ENCODE measurements around the gene METRNL.
"Not testable (repeated sequence)": the region's sequence is repeated elsewhere in the genome, so short reads cannot be mapped to it uniquely, and the experiment has no call there.

METRNL gene

GRCh38 chr17:83131401-83132011 lies 52.1 kb downstream of the METRNL start:
- H3K4me3 ChIP-seq (ENCODE audit: low read depth, low read length): no peak overlapping the region
- no peak for TF ChIP-seq CTCF (IDR thresholded peaks at IDR 0.05; ENCODE audit: low read depth, low read length, missing control alignments)
- no peak for DNase-seq (ENCODE audit: low read depth)

- H3K4me3 ChIP-seq (ENCODE audit: low read depth, low read length): no peak overlapping the region
- no peak for DNase-seq (ENCODE audit: low read depth)
- TF ChIP-seq CTCF (IDR thresholded peaks at IDR 0.05; ENCODE audit: low read depth, low read length, missing control alignments): no peak
Observed at GRCh38 chr17:83132251-83133081, 53.1 kb downstream of the METRNL start.

- DNase-seq (ENCODE audit: low read depth): no peak
- TF ChIP-seq CTCF (IDR thresholded peaks at IDR 0.05; ENCODE audit: low read depth, low read length, missing control alignments): no peak
- H3K4me3 ChIP-seq (ENCODE audit: low read depth, low read length): no peak overlapping the region
Observed at GRCh38 chr17:83133302-83134121, 54.1 kb downstream of the METRNL start.

GRCh38 chr17:83134456-83134855 lies 55.0 kb downstream of the METRNL start:
- H3K4me3 ChIP-seq (ENCODE audit: low read depth, low read length); DNase-seq (ENCODE audit: low read depth): not testable (repeated sequence)

GRCh38 chr17:83135692-83136091 lies 56.3 kb downstream of the METRNL start:
- TF ChIP-seq CTCF (IDR thresholded peaks at IDR 0.05; ENCODE audit: low read depth, low read length, missing control alignments): no peak
- H3K4me3 ChIP-seq (ENCODE audit: low read depth, low read length): no peak overlapping the region
- no peak for DNase-seq (ENCODE audit: low read depth)

- no peak for DNase-seq (ENCODE audit: low read depth)
- H3K4me3 ChIP-seq (ENCODE audit: low read depth, low read length): no peak overlapping the region
- TF ChIP-seq CTCF (IDR thresholded peaks at IDR 0.05; ENCODE audit: low read depth, low read length, missing control alignments): no peak
Observed at GRCh38 chr17:83136156-83136555, 56.7 kb downstream of the METRNL start.

GRCh38 chr17:83136931-83137330 lies 57.5 kb downstream of the METRNL start:
- no peak overlapping the region for H3K4me3 ChIP-seq (ENCODE audit: low read depth, low read length)
- no peak for DNase-seq (ENCODE audit: low read depth)
- TF ChIP-seq CTCF (IDR thresholded peaks at IDR 0.05; ENCODE audit: low read depth, low read length, missing control alignments): no peak
